T-helper 17 cell (primary cell): ENCODE measurements around the gene PHF20. TPM values are rescaled to one million over a fixed set of nuclear protein-coding genes. Genes with fewer than 3 reads are reported as not detected.
A peak's percentile ranks its signal among the peaks of the same experiment; 100 is the strongest.
"Not testable (repeated sequence)": the region's sequence is repeated elsewhere in the genome, so short reads cannot be mapped to it uniquely, and the experiment has no call there.

Experiments used
- ATAC-seq: fragments of 150-1000 bp; cut with Tn5 transposase; 2 replicates; pipeline ENCODE4 v1.10.0; 2021; ENCODE audit warnings: mild to moderate bottlenecking, moderate library complexity
- DNase-seq, 3 donors: peaks; one replicate each; pipeline versions ENCODE4 v3.0.0 to v3.0.0-alpha.2; 2020 to 2021
- H3K9me3 ChIP-seq: one replicate; pipeline ENCODE4 v1.7.0; 2013; ENCODE audit warnings: low read length, mild to moderate bottlenecking; ENCODE audit not compliant: control insufficient read depth, poor library complexity, severe bottlenecking
- H3K27ac Mint-ChIP-seq: one replicate; pipeline ENCODE4 v1.8.0; 2022; ENCODE audit warnings: mild to moderate bottlenecking, moderate library complexity, mixed read lengths
- H3K27me3 Mint-ChIP-seq: one replicate; pipeline ENCODE4 v1.8.0; 2022; ENCODE audit warnings: mixed read lengths
- H3K36me3 Mint-ChIP-seq: one replicate; pipeline ENCODE4 v1.8.0; 2022; ENCODE audit warnings: low read depth, mixed read lengths
- H3K4me1 Mint-ChIP-seq: one replicate; pipeline ENCODE4 v1.8.0; 2022; ENCODE audit warnings: mild to moderate bottlenecking, mixed read lengths
- H3K4me3 Mint-ChIP-seq: one replicate; pipeline ENCODE4 v1.8.0; 2022; ENCODE audit warnings: mild to moderate bottlenecking, moderate library complexity, mixed read lengths
- total RNA-seq, 4 donors: library from RNA in 2 of 4; stranded (reverse) in 2 of 4; gene quantifications; one replicate each; pipeline ENCODE4 v1.2.3 and lab custom pipeline; 2022 to 2026

The PHF20 gene
- total RNA-seq, 2 donors from 2014 or later = 121 to 129 TPM

DNA sequence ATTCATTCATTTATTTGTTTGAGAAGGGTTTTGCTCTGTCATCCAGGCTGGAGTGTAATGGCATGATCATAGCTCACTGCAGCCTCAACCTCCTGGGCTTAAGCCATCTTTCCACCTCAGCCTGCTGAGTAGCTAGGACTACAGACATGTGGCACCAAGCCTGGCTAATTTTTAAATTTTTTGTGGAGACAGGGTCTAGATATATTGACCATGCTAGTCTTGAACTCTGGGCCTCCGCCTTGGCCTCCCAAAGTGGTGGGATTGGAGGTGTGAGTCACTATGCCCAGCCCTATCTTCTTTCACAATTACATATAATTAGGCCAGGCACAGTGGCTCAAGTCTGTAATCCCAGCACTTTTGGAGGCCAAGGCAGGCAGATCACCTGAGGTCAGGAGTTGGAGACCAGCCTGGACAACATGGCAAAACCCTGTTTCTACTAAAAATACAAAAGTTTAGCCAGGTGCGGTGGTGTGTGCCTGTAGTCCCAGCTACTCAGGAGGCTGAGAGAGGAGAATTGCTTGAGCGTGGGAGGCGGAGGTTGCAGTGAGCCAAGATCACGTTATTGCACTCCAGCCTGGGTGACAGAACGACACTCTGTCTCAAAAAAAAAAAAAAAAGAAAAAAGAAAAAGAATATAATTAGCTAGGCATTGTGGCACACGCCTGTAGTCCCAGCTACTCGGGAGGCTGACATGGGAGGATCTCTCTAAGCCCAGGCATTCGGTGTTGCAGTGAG, 110.8 kb downstream of the PHF20 start:
- DNase-seq, H3K27me3 Mint-ChIP-seq, H3K9me3 ChIP-seq, ATAC-seq, H3K36me3 Mint-ChIP-seq, H3K4me3 Mint-ChIP-seq, H3K27ac Mint-ChIP-seq: not testable (repeated sequence)
- peaks cover 18% of the 10 kb centered on the region for H3K4me1 Mint-ChIP-seq

DNA sequence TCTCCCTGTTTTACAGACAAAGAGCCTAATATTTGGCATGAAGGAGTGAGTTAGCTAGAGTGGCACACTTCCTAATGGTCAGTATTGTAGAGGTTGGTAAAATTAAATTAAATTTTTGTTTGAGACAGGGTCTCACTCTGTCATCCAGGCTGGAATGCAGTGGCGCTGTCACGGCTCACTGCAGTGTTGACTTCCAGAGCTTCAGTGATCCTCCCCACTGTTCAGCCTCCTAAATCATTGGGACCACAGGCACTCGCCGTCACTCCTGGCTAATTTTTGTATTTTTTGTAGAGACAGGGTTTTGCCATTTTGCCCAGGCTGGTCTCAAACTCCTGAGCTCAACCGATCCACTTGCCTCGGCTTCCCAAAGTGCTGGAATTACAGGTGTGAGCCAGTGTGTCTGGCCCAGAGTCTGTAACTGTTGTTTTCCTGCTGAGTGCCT, 111.5 kb downstream of the PHF20 start:
- H3K27ac Mint-ChIP-seq = no peak overlapping the region
- H3K4me3 Mint-ChIP-seq = peak overlapping the region; percentile 31
- ATAC-seq = no peak
- no peaks in the 10 kb centered on the region for H3K27me3 Mint-ChIP-seq
- no peaks in the 10 kb centered on the region for H3K9me3 ChIP-seq
- H3K36me3 Mint-ChIP-seq = peaks cover 5% of the 10 kb centered on the region
- DNase-seq = no peak
- H3K4me1 Mint-ChIP-seq = peaks cover 18% of the 10 kb centered on the region

DNA sequence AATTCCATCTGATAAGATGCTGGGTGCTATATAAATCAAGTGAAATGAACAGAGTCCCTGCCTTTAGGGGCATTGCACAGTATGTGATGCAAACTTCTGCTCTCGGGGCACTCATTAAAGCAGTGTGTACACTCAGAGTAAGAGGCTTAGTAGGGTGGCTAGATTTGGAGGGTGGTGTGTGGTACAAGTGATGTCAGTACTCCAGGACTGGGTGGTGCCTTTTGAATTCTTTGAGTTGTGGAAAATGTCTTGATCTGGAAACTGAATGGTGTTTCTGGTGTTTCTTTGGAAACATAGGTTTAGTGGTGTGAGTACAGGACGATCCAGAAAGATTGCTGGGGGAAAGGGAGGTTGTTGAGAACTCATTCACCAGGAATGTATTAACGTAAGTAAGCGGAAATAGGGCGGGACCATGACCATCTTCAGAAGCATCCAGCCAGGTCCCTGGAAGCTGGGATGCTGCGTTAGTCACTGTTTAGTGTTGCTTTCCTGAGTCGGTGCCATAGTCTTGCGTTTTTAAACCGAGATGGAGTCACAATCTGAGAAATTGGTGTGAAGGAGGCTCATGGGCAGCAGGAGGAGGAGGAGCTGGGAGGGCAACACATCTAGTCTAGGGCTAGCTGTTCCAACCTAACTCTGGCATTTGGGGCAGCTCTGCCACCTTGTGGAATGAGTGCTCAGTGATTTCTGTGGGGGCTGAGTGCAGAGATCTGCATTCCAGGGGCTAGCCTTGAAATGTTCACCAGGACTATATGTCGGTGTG, 112.1 kb downstream of the PHF20 start:
- H3K27ac Mint-ChIP-seq = no peak overlapping the region
- H3K4me1 Mint-ChIP-seq = peaks cover 18% of the 10 kb centered on the region

DNA sequence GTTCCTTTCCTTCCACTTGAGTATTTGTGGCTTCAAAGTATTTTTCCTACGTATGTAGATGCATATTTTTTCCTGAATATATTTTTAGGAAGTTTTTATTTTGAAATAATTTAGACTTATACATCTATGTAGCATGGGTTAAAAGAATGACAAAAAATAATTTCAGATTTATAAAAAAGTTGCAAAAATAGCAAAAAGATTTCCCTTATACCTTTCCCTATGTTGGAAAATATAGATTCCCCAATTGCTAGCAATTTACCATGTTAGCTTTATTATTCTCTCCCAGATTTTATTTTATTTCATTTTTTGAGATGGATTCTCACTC, 112.7 kb downstream of the PHF20 start:
- Mint-ChIP-seq H3K27me3 (no peaks in the 10 kb centered on the region), H3K27ac (no peak overlapping the region), H3K4me1 (peaks cover 17% of the 10 kb centered on the region), H3K4me3 (no peak overlapping the region), H3K36me3 (peaks cover 5% of the 10 kb centered on the region)
- no peaks in the 10 kb centered on the region for H3K9me3 ChIP-seq
- ATAC-seq (no peak), DNase-seq (no peak)

More for the DNA sequence above, 112.1 kb downstream of the PHF20 start:
- peak overlapping the region; percentile 31 for H3K4me3 Mint-ChIP-seq
- ATAC-seq (peak; percentile 84), DNase-seq (peak; percentile 16 to 41 (median 19))
- H3K27me3 Mint-ChIP-seq = no peaks in the 10 kb centered on the region
- no peaks in the 10 kb centered on the region for H3K9me3 ChIP-seq
- H3K36me3 Mint-ChIP-seq = peaks cover 5% of the 10 kb centered on the region

DNA sequence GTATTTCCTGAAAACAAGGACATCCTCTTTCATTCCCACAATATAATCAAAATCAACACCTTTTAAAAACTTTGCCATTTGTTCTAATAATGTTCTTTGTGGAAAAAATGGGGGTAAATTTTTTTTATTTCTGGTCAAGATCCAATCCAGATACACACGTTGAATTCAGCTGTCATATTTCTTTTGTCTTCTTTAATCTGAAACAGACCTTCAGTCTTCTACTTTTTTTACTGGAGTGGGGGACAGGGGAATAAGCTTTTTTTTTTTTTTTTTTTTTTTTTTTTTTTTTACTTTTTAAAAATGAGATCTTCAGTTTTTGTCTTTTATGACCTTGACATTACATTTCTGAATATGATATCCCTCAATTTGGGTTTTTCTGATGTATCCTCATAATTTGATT, 113.4 kb downstream of the PHF20 start:
- Mint-ChIP-seq H3K4me1 (peaks cover 10% of the 10 kb centered on the region), H3K27me3 (no peaks in the 10 kb centered on the region), H3K27ac (no peak overlapping the region), H3K36me3 (peaks cover 5% of the 10 kb centered on the region), H3K4me3 (no peak overlapping the region)
- no peak for ATAC-seq
- H3K9me3 ChIP-seq = no peaks in the 10 kb centered on the region
- DNase-seq = no peak

DNA sequence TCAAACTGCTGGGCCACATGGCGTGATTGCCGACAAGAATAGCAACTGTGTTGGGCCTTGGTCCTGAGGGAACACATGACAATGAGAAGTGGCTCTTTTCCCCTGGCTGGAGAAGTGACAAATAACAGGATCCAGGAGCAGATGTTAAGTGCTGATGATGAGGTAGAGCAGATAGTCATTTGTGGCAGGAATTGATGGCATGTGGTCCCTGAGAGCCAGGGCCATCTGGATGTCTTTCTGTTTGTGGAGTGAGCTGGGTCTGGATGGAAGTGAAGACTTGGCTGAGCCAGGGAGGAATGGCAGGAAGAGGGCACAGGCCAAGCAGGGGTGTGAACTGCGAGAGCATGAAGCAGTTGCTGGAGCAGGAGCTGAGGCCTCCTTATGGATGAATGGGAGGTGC, 114.7 kb downstream of the PHF20 start:
- peaks cover 17% of the 10 kb centered on the region for H3K4me1 Mint-ChIP-seq
- DNase-seq (no peak), ATAC-seq (no peak)
- peak overlapping the region; percentile 60 for H3K27ac Mint-ChIP-seq
- H3K9me3 ChIP-seq = no peaks in the 10 kb centered on the region
- no peaks in the 10 kb centered on the region for H3K27me3 Mint-ChIP-seq
- H3K36me3 Mint-ChIP-seq = peaks cover 5% of the 10 kb centered on the region
- no peak overlapping the region for H3K4me3 Mint-ChIP-seq

DNA sequence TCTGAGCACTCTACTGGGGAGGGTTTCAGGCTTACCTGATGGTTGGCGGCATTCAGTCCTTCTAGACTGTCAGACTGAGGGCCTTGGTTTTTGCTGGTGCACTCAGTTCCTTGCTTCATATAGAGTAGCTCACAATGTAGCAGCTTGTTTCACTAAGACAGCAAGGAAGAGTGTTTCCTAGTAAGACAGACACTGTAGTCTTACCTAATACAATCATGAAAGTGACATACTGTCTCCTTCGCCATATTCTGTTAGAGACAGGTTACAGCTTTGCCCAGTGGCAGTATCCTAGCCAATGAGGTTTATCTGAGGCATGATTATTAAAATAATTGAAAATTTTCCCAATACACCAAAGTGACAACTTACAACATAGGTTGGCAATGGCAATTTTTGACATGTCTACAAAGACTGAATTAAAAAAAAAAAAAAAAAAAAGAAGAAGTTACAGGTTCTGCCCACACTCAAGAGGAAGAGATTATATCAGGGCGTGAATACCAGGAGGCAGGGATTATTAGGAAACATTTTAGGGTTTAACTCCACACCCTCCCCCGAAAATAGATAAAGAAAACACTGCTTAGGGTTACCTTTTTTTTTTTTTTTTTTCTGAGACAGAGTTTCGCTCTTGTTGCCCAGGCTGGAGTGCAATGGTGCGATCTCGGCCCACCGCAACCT, 115.7 kb downstream of the PHF20 start:
- H3K4me1 Mint-ChIP-seq = peaks cover 17% of the 10 kb centered on the region
- no peak for DNase-seq
- ATAC-seq = no peak
- H3K4me3 Mint-ChIP-seq = no peak overlapping the region
- peaks cover 5% of the 10 kb centered on the region for H3K36me3 Mint-ChIP-seq
- H3K27me3 Mint-ChIP-seq = no peaks in the 10 kb centered on the region
- peak overlapping the region; percentile 60 for H3K27ac Mint-ChIP-seq
- H3K9me3 ChIP-seq = no peaks in the 10 kb centered on the region

DNA sequence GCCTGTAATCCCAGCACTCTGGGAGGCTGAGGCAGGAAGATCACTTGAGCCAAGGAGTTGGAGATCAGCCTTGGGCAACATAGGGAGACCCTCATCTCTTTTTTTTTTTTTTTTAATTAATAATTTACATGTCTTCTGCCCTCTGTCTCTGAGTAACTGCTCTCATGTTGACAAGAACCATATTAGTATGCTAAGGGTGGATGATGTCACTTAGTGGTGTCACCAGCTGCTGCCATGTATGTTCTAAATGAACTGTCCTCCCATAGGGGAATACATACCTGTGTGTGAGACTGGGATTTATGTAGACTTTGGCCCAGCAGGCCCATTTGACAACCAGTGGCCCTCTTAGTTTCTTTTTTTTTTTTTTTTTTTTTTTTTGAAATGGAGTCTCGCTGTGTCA, 116.8 kb downstream of the PHF20 start:
- Mint-ChIP-seq H3K27me3 (no peaks in the 10 kb centered on the region), H3K36me3 (peaks cover 5% of the 10 kb centered on the region), H3K27ac (no peak overlapping the region), H3K4me1 (peaks cover 15% of the 10 kb centered on the region), H3K4me3 (no peak overlapping the region)
- H3K9me3 ChIP-seq = no peaks in the 10 kb centered on the region
- DNase-seq (no peak), ATAC-seq (no peak)

DNA sequence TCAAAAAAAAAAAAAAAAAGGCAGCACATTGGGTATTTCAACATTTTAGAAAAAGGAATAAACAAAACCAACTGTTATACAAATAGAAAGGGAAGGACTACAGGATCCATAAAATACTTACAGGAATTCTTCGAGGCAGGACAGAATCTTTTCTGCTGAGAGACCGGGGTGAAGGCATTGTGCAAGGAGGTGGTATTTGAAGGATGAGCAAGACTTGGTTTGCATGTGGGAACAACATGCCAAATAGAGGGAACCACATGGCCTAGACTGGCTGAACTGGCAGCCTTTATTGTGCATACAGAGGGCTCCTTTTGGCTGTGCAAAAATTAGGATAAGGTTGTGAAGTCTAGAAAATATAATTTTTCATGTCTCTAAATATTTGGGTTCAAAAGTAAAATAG, 119.6 kb downstream of the PHF20 start:
- Mint-ChIP-seq H3K27ac (no peak overlapping the region), H3K27me3 (no peaks in the 10 kb centered on the region)

DNA sequence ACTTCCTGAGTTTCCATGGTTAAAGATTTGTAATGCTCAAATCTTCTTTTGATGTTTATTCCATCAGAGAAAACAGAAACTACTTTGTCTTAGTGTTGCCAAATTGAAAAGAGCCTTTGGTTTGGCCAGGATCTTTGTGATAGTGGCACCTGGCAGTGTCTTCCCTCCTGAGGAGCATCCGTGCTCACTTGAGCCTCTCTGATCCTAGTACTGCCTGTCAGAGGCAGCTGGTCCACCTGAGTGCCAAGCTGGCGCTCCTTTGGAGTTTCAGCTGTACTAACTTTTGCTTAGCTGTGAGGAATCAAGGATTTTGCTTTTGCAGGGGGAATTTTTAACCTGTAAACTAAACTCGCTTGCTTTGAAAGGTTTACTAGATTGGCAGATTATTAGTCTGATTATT, 121.1 kb downstream of the PHF20 start:
- Mint-ChIP-seq H3K4me1 (peaks cover 6% of the 10 kb centered on the region), H3K36me3 (peaks cover 2% of the 10 kb centered on the region), H3K27me3 (no peaks in the 10 kb centered on the region), H3K27ac (no peak overlapping the region), H3K4me3 (no peak overlapping the region)
- no peaks in the 10 kb centered on the region for H3K9me3 ChIP-seq
- DNase-seq (no peak), ATAC-seq (no peak)

More for the DNA sequence above, 119.6 kb downstream of the PHF20 start:
- no peaks in the 10 kb centered on the region for H3K9me3 ChIP-seq
- H3K36me3 Mint-ChIP-seq = peaks cover 2% of the 10 kb centered on the region
- DNase-seq (no peak), ATAC-seq (no peak)
- peaks cover 9% of the 10 kb centered on the region for H3K4me1 Mint-ChIP-seq
- H3K4me3 Mint-ChIP-seq = no peak overlapping the region

DNA sequence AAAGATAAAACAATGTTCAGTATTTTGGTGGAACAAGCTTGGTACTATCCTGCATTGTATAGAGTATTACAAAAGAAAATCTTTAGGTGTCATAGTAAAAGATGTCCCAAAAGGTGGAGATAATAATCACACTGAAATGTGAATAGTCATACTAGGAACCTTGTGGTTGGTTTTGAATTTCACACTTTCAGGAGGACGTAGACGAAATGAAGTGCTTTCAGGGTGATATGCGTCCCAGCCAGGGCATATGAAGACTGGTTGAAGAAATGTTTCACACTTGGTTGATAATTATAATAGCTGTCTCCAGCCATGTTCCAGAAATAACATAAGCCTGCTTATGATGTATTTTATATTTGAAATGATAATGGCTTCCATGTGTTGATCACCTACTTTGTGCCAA, 122.1 kb downstream of the PHF20 start:
- H3K4me1 Mint-ChIP-seq = peaks cover 6% of the 10 kb centered on the region
- H3K36me3 Mint-ChIP-seq = peaks cover 2% of the 10 kb centered on the region
- no peak overlapping the region for H3K27ac Mint-ChIP-seq
- no peak for DNase-seq
- no peaks in the 10 kb centered on the region for H3K27me3 Mint-ChIP-seq
- no peaks in the 10 kb centered on the region for H3K9me3 ChIP-seq
- H3K4me3 Mint-ChIP-seq = no peak overlapping the region
- no peak for ATAC-seq

DNA sequence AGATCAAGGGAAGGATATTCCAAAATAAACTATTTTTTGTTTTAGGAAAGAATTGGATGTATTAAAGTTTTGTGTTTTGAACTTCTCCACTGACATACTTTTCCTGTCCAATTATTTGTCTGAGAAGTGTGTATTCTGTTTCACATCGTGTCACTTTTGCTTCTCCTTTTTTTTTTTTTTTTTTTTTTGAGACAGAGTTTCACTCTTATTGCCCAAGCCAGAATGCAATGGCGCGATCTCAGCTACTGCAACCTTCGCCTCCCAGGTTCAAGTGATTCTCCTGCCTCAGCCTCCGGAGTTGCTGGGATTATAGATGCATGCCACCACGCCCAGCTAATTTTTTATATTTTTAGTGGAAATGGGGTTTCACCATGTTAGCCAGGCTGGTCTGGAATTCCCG, 123.7 kb downstream of the PHF20 start:
- H3K9me3 ChIP-seq, H3K36me3 Mint-ChIP-seq, ATAC-seq, H3K4me3 Mint-ChIP-seq, H3K4me1 Mint-ChIP-seq, DNase-seq, H3K27me3 Mint-ChIP-seq, H3K27ac Mint-ChIP-seq: not testable (repeated sequence)

DNA sequence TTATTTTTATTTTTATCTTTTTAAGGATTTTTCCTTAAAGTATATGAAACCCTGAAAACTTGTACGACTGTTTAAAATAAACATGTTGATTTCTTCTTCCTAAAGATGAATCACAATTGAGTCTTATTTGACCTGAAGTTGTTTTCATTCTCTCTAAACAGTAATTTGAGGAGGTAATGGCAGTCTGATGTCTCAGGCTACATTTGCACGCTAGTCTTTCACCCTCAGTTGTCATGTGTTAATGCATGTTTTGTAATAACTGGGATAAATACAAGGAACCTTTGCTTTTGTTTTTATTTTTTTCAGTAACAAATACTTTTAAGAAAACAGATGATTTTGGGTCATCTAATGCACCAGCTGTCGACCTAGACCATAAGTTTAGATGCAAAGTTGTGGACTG, 127.2 kb downstream of the PHF20 start:
- no peak overlapping the region for H3K27ac Mint-ChIP-seq
- H3K36me3 Mint-ChIP-seq = peaks cover 2% of the 10 kb centered on the region
- no peaks in the 10 kb centered on the region for H3K9me3 ChIP-seq
- ATAC-seq (no peak), DNase-seq (no peak)
- H3K4me1 Mint-ChIP-seq = peaks cover 8% of the 10 kb centered on the region
- H3K27me3 Mint-ChIP-seq = no peaks in the 10 kb centered on the region
- no peak overlapping the region for H3K4me3 Mint-ChIP-seq
